Osteoblast (primary cell): ENCODE measurements around the gene METTL15. TPM values are rescaled to one million over a fixed set of nuclear protein-coding genes. Genes with fewer than 3 reads are reported as not detected.
"Not testable (repeated sequence)": the region's sequence is repeated elsewhere in the genome, so short reads cannot be mapped to it uniquely, and the experiment has no call there.

Source experiments
- DNase-seq: peaks from one replicate; pipeline ENCODE4 v3.0.0; 2011; ENCODE audit warnings: low spot score, mixed read lengths; ENCODE audit not compliant: insufficient read length; ENCODE audit errors: missing footprints
- H2AFZ ChIP-seq: 2 replicates; pipeline ENCODE4 v1.6.0; 2011; ENCODE audit warnings: mild to moderate bottlenecking, low read length
- H3K27ac ChIP-seq: 2 replicates; pipeline ENCODE4 v1.5.1; 2011; ENCODE audit warnings: mild to moderate bottlenecking, low read depth, low read length, moderate library complexity
- H3K27me3 ChIP-seq: 2 replicates; pipeline ENCODE4 v1.6.0; 2012; ENCODE audit warnings: mild to moderate bottlenecking, control low read depth, inconsistent platforms, low read length, moderate library complexity; ENCODE audit not compliant: insufficient read depth
- H3K36me3 ChIP-seq: 2 replicates; pipeline ENCODE4 v1.5.1; 2011; ENCODE audit warnings: mild to moderate bottlenecking, low read length, control low read depth, moderate library complexity; ENCODE audit not compliant: insufficient read depth
- H3K4me1 ChIP-seq: 2 replicates; pipeline ENCODE4 v1.5.1; 2011; ENCODE audit warnings: mild to moderate bottlenecking, low read length, control low read depth, moderate library complexity; ENCODE audit not compliant: insufficient read depth
- H3K4me2 ChIP-seq: 2 replicates; pipeline ENCODE4 v1.6.0; 2011; ENCODE audit warnings: mild to moderate bottlenecking, low read length; ENCODE audit not compliant: insufficient read depth
- H3K4me3 ChIP-seq: fragments of 200-600 bp; sonication (generic); 3 replicates; pipeline ENCODE4 v1.5.1; 2012; ENCODE audit warnings: mild to moderate bottlenecking, low read length, inconsistent platforms; ENCODE audit not compliant: insufficient read depth
- H3K79me2 ChIP-seq: 2 replicates; pipeline ENCODE4 v1.6.0; 2012; ENCODE audit warnings: mild to moderate bottlenecking, low read length, control low read depth, inconsistent platforms; ENCODE audit not compliant: insufficient read depth
- H3K9me3 ChIP-seq: 2 replicates; pipeline ENCODE4 v1.5.1; 2011; ENCODE audit warnings: low read depth, low read length, control low read depth
- H4K20me1 ChIP-seq: 2 replicates; pipeline ENCODE4 v1.6.0; 2012; ENCODE audit warnings: mild to moderate bottlenecking, low read length, control low read depth; ENCODE audit not compliant: insufficient read depth
- total RNA-seq: library from RNA; depleted of rRNA; stranded (reverse); fragments of >200 nt; gene quantifications from 2 replicates; pipeline ENCODE4 v1.2.3, GENCODE V29; 2012
- TF ChIP-seq, protein P1 (sequence below): IDR thresholded peaks from 2 replicates; pipeline ENCODE4 v1.5.1; 2011; ENCODE audit warnings: mild to moderate bottlenecking, low read depth, low read length, moderate library complexity; ENCODE audit errors: extremely low read depth

The METTL15 gene
- total RNA-seq, 1 donor = 13.4 TPM

DNA sequence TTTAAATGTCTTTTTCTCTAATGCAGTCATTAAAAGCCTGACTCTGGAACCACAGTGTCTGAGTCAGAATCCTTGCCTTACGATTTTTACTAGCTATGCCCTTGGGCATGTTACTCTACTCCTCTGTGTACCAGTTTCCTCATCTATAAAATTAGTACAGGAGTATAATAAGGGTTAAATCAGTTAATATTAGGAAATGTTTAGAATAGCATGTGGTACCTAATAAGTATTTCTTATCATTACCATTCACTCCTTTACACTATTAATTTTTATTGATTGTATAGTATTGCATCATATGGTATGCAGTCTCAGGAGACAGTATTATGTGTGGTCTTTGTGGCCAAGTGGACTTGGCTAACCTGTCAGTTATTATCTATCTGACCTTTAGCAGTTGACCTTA is 68.2 kb downstream of the METTL15 start:
- H3K27me3 ChIP-seq = no peaks in the 10 kb centered on the region
- TF ChIP-seq, protein P1, sequence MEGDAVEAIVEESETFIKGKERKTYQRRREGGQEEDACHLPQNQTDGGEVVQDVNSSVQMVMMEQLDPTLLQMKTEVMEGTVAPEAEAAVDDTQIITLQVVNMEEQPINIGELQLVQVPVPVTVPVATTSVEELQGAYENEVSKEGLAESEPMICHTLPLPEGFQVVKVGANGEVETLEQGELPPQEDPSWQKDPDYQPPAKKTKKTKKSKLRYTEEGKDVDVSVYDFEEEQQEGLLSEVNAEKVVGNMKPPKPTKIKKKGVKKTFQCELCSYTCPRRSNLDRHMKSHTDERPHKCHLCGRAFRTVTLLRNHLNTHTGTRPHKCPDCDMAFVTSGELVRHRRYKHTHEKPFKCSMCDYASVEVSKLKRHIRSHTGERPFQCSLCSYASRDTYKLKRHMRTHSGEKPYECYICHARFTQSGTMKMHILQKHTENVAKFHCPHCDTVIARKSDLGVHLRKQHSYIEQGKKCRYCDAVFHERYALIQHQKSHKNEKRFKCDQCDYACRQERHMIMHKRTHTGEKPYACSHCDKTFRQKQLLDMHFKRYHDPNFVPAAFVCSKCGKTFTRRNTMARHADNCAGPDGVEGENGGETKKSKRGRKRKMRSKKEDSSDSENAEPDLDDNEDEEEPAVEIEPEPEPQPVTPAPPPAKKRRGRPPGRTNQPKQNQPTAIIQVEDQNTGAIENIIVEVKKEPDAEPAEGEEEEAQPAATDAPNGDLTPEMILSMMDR = no peak
- DNase-seq = no peak

DNA sequence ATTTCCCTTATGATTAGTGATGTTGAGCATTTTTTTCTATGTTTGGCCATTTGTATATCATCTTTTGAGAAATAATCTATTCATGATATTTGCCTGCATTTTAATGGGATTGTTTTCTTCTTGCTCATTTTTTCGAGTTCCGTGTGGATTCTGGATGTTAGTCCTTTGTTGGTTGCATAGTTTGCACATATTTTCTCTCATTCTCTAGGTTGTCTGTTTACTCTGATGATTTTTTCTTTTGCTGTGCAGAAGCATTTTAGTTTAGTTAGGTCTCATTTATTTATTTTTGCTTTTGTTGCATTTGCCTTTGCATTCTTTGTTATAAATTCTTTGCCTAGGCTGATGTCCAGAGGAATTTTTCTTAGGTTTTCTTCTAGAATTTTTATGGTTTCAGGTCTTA is 87.3 kb downstream of the METTL15 start:
- TF ChIP-seq, protein P1 = no peak
- H3K79me2 ChIP-seq = no peaks in the 10 kb centered on the region
- H3K27me3 ChIP-seq = no peaks in the 10 kb centered on the region
- H3K4me1 ChIP-seq = no peaks in the 10 kb centered on the region
- H3K36me3 ChIP-seq = no peaks in the 10 kb centered on the region
- DNase-seq = no peak
- no peak overlapping the region for H2AFZ ChIP-seq
- no peak overlapping the region for H3K4me3 ChIP-seq
- H3K9me3 ChIP-seq = peaks cover 4% of the 10 kb centered on the region
- no peak overlapping the region for H3K4me2 ChIP-seq
- H4K20me1 ChIP-seq = no peaks in the 10 kb centered on the region
- no peak overlapping the region for H3K27ac ChIP-seq

More for the DNA sequence above, 68.2 kb downstream of the METTL15 start:
- H3K4me3 ChIP-seq = no peak overlapping the region
- H3K36me3 ChIP-seq = peaks cover 8% of the 10 kb centered on the region
- H4K20me1 ChIP-seq = no peaks in the 10 kb centered on the region
- peaks cover 5% of the 10 kb centered on the region for H3K79me2 ChIP-seq
- H3K4me1 ChIP-seq = no peaks in the 10 kb centered on the region
- H3K9me3 ChIP-seq = peaks cover 7% of the 10 kb centered on the region
- no peak overlapping the region for H3K27ac ChIP-seq
- H3K4me2 ChIP-seq = no peak overlapping the region
- H2AFZ ChIP-seq = no peak overlapping the region

DNA sequence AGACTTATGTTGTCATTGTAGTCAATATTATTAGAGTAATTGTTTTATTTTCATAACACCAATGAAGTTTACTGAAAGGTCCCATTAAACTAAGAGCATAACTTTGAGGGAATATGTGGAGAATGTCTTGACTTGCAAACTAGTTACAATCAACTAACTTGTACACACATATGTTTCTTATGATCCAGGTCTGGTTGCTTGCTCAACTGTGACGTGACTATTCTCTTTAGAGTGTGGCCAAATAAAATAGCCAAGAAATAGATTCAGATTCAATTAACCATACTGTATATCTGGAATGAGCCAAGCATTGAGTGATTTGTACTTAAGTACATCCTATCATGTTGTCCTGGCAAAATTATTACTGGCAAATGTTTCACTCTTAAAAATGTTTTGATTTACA is 101.7 kb downstream of the METTL15 start:
- Histone ChIP-seq H3K27me3 (no peaks in the 10 kb centered on the region), H3K79me2 (peaks cover 3% of the 10 kb centered on the region), H3K36me3 (no peaks in the 10 kb centered on the region), H3K4me3 (no peak overlapping the region), H3K9me3 (no peaks in the 10 kb centered on the region), H3K4me1 (no peaks in the 10 kb centered on the region), H3K27ac (no peak overlapping the region), H2AFZ (no peak overlapping the region), H4K20me1 (no peaks in the 10 kb centered on the region), H3K4me2 (no peak overlapping the region)
- DNase-seq = no peak
- TF ChIP-seq, protein P1 = no peak

DNA sequence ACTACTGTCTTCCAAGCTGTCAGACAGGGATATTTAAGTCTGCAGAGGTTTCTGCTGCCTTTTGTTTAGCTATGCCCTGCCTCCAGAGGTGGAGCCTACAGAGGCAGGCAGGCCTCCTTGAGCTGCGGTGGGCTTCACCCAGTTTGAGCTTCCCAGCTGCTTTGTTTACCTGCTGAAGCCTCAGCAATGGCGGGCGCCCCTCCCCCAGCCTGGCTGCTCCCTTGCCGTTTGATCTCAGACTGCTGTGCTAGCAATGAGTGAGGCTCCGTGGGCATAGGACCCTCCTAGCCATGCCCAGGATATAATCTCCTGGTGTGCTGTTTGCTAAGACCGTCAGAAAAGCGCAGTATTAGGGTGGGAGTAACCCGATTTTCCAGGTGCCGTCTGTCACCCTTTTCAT is 113.9 kb downstream of the METTL15 start:
- not testable (repeated sequence) for H3K9me3 ChIP-seq, H4K20me1 ChIP-seq, H3K27me3 ChIP-seq, H3K36me3 ChIP-seq, H3K4me3 ChIP-seq, H3K4me1 ChIP-seq, DNase-seq, H3K27ac ChIP-seq, H3K4me2 ChIP-seq, H2AFZ ChIP-seq
- H3K79me2 ChIP-seq = peaks cover 11% of the 10 kb centered on the region
